Prostate gland (tissue), 2 donors: ENCODE results near the gene TGM6.

Experiments
- CTCF ChIP-seq, 4 experiments: fragments of 200-600 bp in 2 of 4; fragments of 450-650 bp in 2 of 4; sonication (generic) in 2 of 4; IDR thresholded peaks; 1 replicate in 3 of 4; 2 replicates in 1 of 4; pipeline ENCODE4 v1.5.1; 2016 to 2019; ENCODE audit warnings: antibody characterized with exemption in 4 of 4, mild to moderate bottlenecking in 2 of 4, moderate library complexity in 2 of 4
- POLR2A ChIP-seq: fragments of 450-650 bp; IDR thresholded peaks from one replicate; pipeline ENCODE4 v1.6.1; 2016; ENCODE audit warnings: antibody characterized with exemption, mild to moderate bottlenecking
- POLR2AphosphoS5 ChIP-seq: sonication (generic); formaldehyde crosslinking; IDR thresholded peaks from one replicate; pipeline ENCODE4 v1.6.1; 2017; ENCODE audit warnings: antibody characterized with exemption

DNA sequence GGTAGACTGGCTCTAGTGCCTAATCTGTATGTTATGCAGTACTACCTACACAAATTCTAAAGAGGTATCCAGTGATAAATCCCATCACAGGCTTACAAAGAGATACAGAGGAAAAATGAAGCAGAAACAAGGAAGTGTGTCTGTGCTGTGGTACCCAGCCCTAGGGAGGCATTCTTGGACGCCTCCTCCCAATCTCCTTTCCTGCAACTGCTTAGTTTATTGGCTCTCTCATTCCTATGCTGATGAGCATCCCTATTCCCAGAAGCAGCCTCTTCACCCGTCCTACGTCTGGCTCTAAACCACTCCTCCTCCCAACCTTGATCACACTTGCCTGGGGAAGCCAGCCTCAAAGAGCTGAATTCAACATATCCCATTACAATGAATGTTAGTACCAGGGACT, 34.5 kb upstream of the TGM6 start:
- TF ChIP-seq CTCF (IDR thresholded peaks at IDR 0.05) (no peak), POLR2A (no peak), POLR2AphosphoS5 (no peak)
